GM23338 (cell line): ENCODE data around the gene KLK2.

ENCODE experiments used
- CTCF ChIP-seq, 2 experiments: fragments of 200-600 bp in 1 of 2; sonication (generic) in 1 of 2; conservative IDR thresholded peaks; 2 replicates each; pipeline versions ENCODE4 v1.5.1 to v1.6.1; 2016 to 2017; ENCODE audit warnings: antibody characterized with exemption in 2 of 2, low read depth in 2 of 2, mild to moderate bottlenecking in 2 of 2, moderate library complexity in 1 of 2
- EZH2 ChIP-seq: fragments of 200-600 bp; sonication (generic); IDR thresholded peaks from one replicate; pipeline ENCODE4 v1.8.0; 2017; ENCODE audit warnings: antibody characterized with exemption, mild to moderate bottlenecking, low read depth; ENCODE audit not compliant: unreplicated experiment

- TF ChIP-seq EZH2 (no peak), CTCF (conservative IDR thresholded peaks at IDR 0.05; ENCODE audit: low read depth in 2 of 2) (peak; percentile 83 to 97)
Measured at GRCh38 chr19:50922317-50922853, 49.1 kb downstream of the KLK2 start.
